SK-N-SH (cell line): ENCODE results near the gene P2RX3. TPM values are rescaled to one million over a fixed set of nuclear protein-coding genes. Genes with fewer than 3 reads are reported as not detected.

Experiments used
- CTCF ChIA-PET: fragments of 300-600, 350-600 bp; formaldehyde crosslinking; extraction: SDS; loops from one replicate; lab custom pipeline; 2021; lab: Yijun Ruan, JAX
- POLR2A ChIA-PET: fragments of 350-600 bp; sonication (Branson Sonifier 250); formaldehyde crosslinking; extraction: SDS; loops from one replicate; lab custom pipeline; 2020; ENCODE audit warnings: antibody characterized with exemption, inconsistent platforms; lab: Yijun Ruan, JAX
- DNase-seq: peaks from one replicate; pipeline ENCODE4 v3.0.0; 2012
- H2AFZ ChIP-seq: fragments of 200-600 bp; sonication (generic); 2 replicates; pipeline ENCODE4 v1.8.1; 2016; ENCODE audit warnings: antibody characterized with exemption, mild to moderate bottlenecking, low read depth
- H3F3A ChIP-seq: fragments of 200-600 bp; sonication (generic); replicated peaks from 2 replicates; pipeline ENCODE3; 2016; ENCODE audit warnings: antibody characterized with exemption, mild to moderate bottlenecking; ENCODE audit not compliant: insufficient read depth
- H3K27ac ChIP-seq, 2 experiments: fragments of 200-500 bp in 1 of 2; fragments of 200-600 bp in 1 of 2; sonication (Bioruptor generic) in 1 of 2; sonication (generic), shearing (Covaris generic) in 1 of 2; 2 replicates each; pipeline versions ENCODE4 v1.5.1 to v1.6.1; 2014 to 2016; ENCODE audit warnings: low read depth in 2 of 2, inconsistent platforms in 1 of 2, low read length in 1 of 2, mild to moderate bottlenecking in 1 of 2, mixed read lengths in 1 of 2
- H3K27me3 ChIP-seq: fragments of 200-600 bp; sonication (generic), shearing (Covaris generic); 2 replicates; pipeline ENCODE4 v1.6.1; 2016; ENCODE audit warnings: mixed run types; ENCODE audit not compliant: insufficient read depth
- H3K36me3 ChIP-seq, 2 experiments: fragments of 200-500 bp in 1 of 2; fragments of 200-600 bp in 1 of 2; sonication (Bioruptor generic) in 1 of 2; sonication (generic) in 1 of 2; replicated peaks in 1 of 2; 2 replicates each; pipeline versions ENCODE3 to v1.5.1; 2014 to 2016; ENCODE audit warnings: low read length in 1 of 2, mild to moderate bottlenecking in 1 of 2; ENCODE audit not compliant: insufficient read depth in 2 of 2, control insufficient read depth in 1 of 2
- H3K4me1 ChIP-seq, 2 experiments: fragments of 200-500 bp in 1 of 2; fragments of 200-600 bp in 1 of 2; sonication (Bioruptor generic) in 1 of 2; sonication (generic), shearing (Covaris generic) in 1 of 2; 2 replicates each; pipeline versions ENCODE4 v1.5.1 to v1.6.1; 2014 to 2016; ENCODE audit warnings: low read depth in 1 of 2, low read length in 1 of 2, mixed run types in 1 of 2; ENCODE audit not compliant: insufficient read depth in 2 of 2, control insufficient read depth in 1 of 2
- H3K4me2 ChIP-seq: fragments of 200-600 bp; sonication (generic), shearing (Covaris generic); 2 replicates; pipeline ENCODE4 v1.6.1; 2017; ENCODE audit warnings: mixed run types
- H3K4me3 ChIP-seq, 2 experiments: fragments of 200-500 bp in 1 of 2; fragments of 200-600 bp in 1 of 2; sonication (Bioruptor generic) in 1 of 2; sonication (generic), shearing (Covaris generic) in 1 of 2; 2 replicates each; pipeline versions ENCODE4 v1.5.1 to v1.8.1; 2014 to 2016; ENCODE audit warnings: low read depth in 2 of 2, inconsistent platforms in 1 of 2, low read length in 1 of 2, mild to moderate bottlenecking in 1 of 2, mixed read lengths in 1 of 2, moderate library complexity in 1 of 2
- H3K79me2 ChIP-seq: fragments of 200-600 bp; sonication (generic); 2 replicates; pipeline ENCODE4 v1.8.1; 2017; ENCODE audit warnings: mild to moderate bottlenecking; ENCODE audit not compliant: insufficient read depth
- H3K9ac ChIP-seq: fragments of 200-600 bp; sonication (generic); 2 replicates; pipeline ENCODE4 v1.6.1; 2017; ENCODE audit warnings: mixed run types
- H3K9me2 ChIP-seq: fragments of 200-600 bp; sonication (generic); 2 replicates; pipeline ENCODE4 v1.6.1; 2017; ENCODE audit warnings: mixed run types
- H3K9me3 ChIP-seq: fragments of 200-600 bp; sonication (generic); 2 replicates; pipeline ENCODE4 v1.6.1; 2017; ENCODE audit warnings: mixed run types, mild to moderate bottlenecking, moderate library complexity
- H4K20me1 ChIP-seq: fragments of 200-600 bp; sonication (generic); 2 replicates; pipeline ENCODE4 v1.6.1; 2017; ENCODE audit warnings: mild to moderate bottlenecking, mixed run types; ENCODE audit not compliant: insufficient read depth
- ELF1 ChIP-seq: IDR thresholded peaks from 2 replicates; pipeline ENCODE4 v1.4.0; 2012
- EP300 ChIP-seq, 2 experiments: IDR thresholded peaks; 2 replicates each; pipeline versions ENCODE4 v1.4.0 to v1.6.1; 2012; ENCODE audit warnings: borderline replicate concordance in 1 of 2, low read depth in 1 of 2, low read length in 1 of 2
- EZH2phosphoT487 ChIP-seq: fragments of 200-600 bp; sonication (generic); IDR thresholded peaks from 2 replicates; pipeline ENCODE4 v1.6.1; 2017; ENCODE audit warnings: low read depth, mixed run types, mild to moderate bottlenecking, antibody characterized with exemption, moderate library complexity, borderline replicate concordance
- FOSL2 ChIP-seq: IDR thresholded peaks from 2 replicates; pipeline ENCODE4 v1.4.0; 2012; ENCODE audit warnings: low read depth, mild to moderate bottlenecking, moderate library complexity, borderline replicate concordance
- FOXM1 ChIP-seq: IDR thresholded peaks from 2 replicates; pipeline ENCODE4 v1.4.0; 2012; ENCODE audit warnings: low read depth, mild to moderate bottlenecking
- GATA2 ChIP-seq: sonication (generic); formaldehyde crosslinking; IDR thresholded peaks from 2 replicates; pipeline ENCODE4 v1.5.0; 2020; ENCODE audit warnings: mild to moderate bottlenecking, missing genetic modification reagents
- IRF3 ChIP-seq: fragments of 150-350 bp; IDR thresholded peaks from 2 replicates; pipeline ENCODE4 v1.6.1; 2016; ENCODE audit warnings: mild to moderate bottlenecking, low read depth, low read length
- NFIC ChIP-seq: IDR thresholded peaks from 2 replicates; pipeline ENCODE4 v1.4.0; 2012; ENCODE audit warnings: borderline replicate concordance
- POLR2AphosphoS5 ChIP-seq: IDR thresholded peaks from 2 replicates; pipeline ENCODE4 v1.6.1; 2012; ENCODE audit warnings: low read depth, low read length
- RFX5 ChIP-seq: IDR thresholded peaks from 2 replicates; pipeline ENCODE4 v1.6.1; 2012; ENCODE audit warnings: mild to moderate bottlenecking, improper control_type of control experiment, low read length
- USF2 ChIP-seq: fragments of 150-350 bp; IDR thresholded peaks from 2 replicates; pipeline ENCODE4 v1.6.1; 2017; ENCODE audit warnings: antibody characterized with exemption, low read length, low read depth, borderline replicate concordance
- YY1 ChIP-seq: IDR thresholded peaks from 2 replicates; pipeline ENCODE4 v1.4.0; 2012; ENCODE audit warnings: low read depth, mild to moderate bottlenecking
- WGBS: methylation state at CpG from one replicate; pipeline ENCODE4 v1.1.6; 2017; ENCODE audit warnings: low lambda C conversion rate; 5-methylcytosine and 5-hydroxymethylcytosine counted together
- polyA plus RNA-seq, 3 experiments: library from polyadenylated mRNA; depleted of rRNA; stranded (reverse); fragments of >200 nt; gene quantifications; 2 replicates each; pipeline ENCODE4 v1.2.3, GENCODE V29; 2012

The P2RX3 gene
- polyA plus RNA-seq, 1 of the 3 experiments (the other 2 are of a cell fraction), result not detected

GRCh38 chr11:57325735-57326048 is 12.5 kb upstream of the P2RX3 start:
- Histone ChIP-seq H2AFZ (0 out of 2 replicates have a peak overlapping the region, but pooled peaks have one; percentile 34), H3F3A (peaks cover 32% of the 10 kb centered on the region)
- peak; percentile 51 for DNase-seq
- TF ChIP-seq NFIC (no peak), FOXM1 (no peak), USF2 (no peak), GATA2 (CRISPR knock-in tag) (no peak), EP300 (IDR thresholded peaks at IDR 0.05; ENCODE audit: borderline replicate concordance in 1 of 2, low read depth in 1 of 2, low read length in 1 of 2) (no peak)
- TF ChIP-seq, all 33 proteins: peak for 0
- ChIA-PET POLR2A (interaction anchor here (0.6 to 3.7 kb wide), 5 partner anchors 9 to 386 kb away, joined by 3 to 29 read pairs (median 3); partner anchors contain the start of genes MED19, SSRP1 and TMX2), CTCF (interaction anchor here (1.3 to 1.5 kb wide), 2 partner anchors 9 to 25 kb away, joined by 4 to 5 read pairs; partner anchors contain the start of gene SSRP1)
- H3K4me2 ChIP-seq, result peak overlapping the region; percentile 78
- H3K9ac ChIP-seq, result peak overlapping the region; percentile 69
- H3K27me3 ChIP-seq, result no peaks in the 10 kb centered on the region
- H3K4me1 ChIP-seq, result peaks cover 40 to 42% of the 10 kb centered on the region in 2 experiments
- whole genome bisulfite sequencing, result 11% methylated on average over 3 of the region's 6 CpGs
- H3K27ac ChIP-seq, result peak overlapping the region; percentile 86 to 89
- no peaks in the 10 kb centered on the region for H3K9me2 ChIP-seq
- no peaks in the 10 kb centered on the region for H3K9me3 ChIP-seq
- H3K79me2 ChIP-seq, result peaks cover 33% of the 10 kb centered on the region
- H3K36me3 ChIP-seq, result peaks cover 33 to 48% of the 10 kb centered on the region in 2 experiments
- no peaks in the 10 kb centered on the region for H4K20me1 ChIP-seq
- H3K4me3 ChIP-seq, result peak overlapping the region; percentile 84 to 86

- Histone ChIP-seq H3K9me2 (no peaks in the 10 kb centered on the region), H2AFZ (no peak overlapping the region), H3K27ac (no peak overlapping the region; a peak in 1 of 4 replicates), H3K27me3 (no peaks in the 10 kb centered on the region)
- TF ChIP-seq EZH2phosphoT487 (no peak), GATA2 (CRISPR knock-in tag) (no peak), ELF1 (no peak), YY1 (no peak), IRF3 (no peak), NFIC (no peak), POLR2AphosphoS5 (no peak), FOSL2 (no peak), RFX5 (no peak)
- TF ChIP-seq, all 33 proteins: peak for 0
- Histone ChIP-seq H3F3A (peaks cover 23% of the 10 kb centered on the region), H3K4me2 (no peak overlapping the region), H3K4me3 (no peak overlapping the region), H3K9me3 (no peaks in the 10 kb centered on the region), H3K9ac (no peak overlapping the region), H3K4me1 (peaks cover 21 to 29% of the 10 kb centered on the region in 2 experiments; a peak in 3 of 4 replicates), H3K36me3 (peaks cover 46 to 68% of the 10 kb centered on the region in 2 experiments), H4K20me1 (no peaks in the 10 kb centered on the region), H3K79me2 (peaks cover 27% of the 10 kb centered on the region)
- DNase-seq, result no peak
- ChIA-PET POLR2A (no interaction called here), CTCF (interaction anchor here (0.7 to 1.4 kb wide), 2 partner anchors 20 to 130 kb away, joined by 3 read pairs; no protein-coding TSS in a partner anchor)
- WGBS, result 96% methylated on average over 5 of the region's 5 CpGs
Observed at GRCh38 chr11:57327721-57328120, 10.4 kb upstream of the P2RX3 start.
